OCI-LY7 (cell line): ENCODE results near the gene CMIP. TPM values are rescaled to one million over a fixed set of nuclear protein-coding genes. Genes with fewer than 3 reads are reported as not detected.
A peak's percentile ranks its signal among the peaks of the same experiment; 100 is the strongest.

Experiments
- BruUV-seq: library from RNA; stranded (reverse); fragments of 400-500 nt; replicated peaks from 2 replicates; lab custom pipeline; 2021; lab: Mats Ljungman, UMichigan
- CTCF ChIA-PET: fragments of 300-600 bp; sonication (Branson Sonifier 250); formaldehyde crosslinking; loops from one replicate; lab custom pipeline; 2022; ENCODE audit warnings: antibody characterized with exemption; ENCODE audit not compliant: unreplicated experiment; lab: Charles Lee
- POLR2A ChIA-PET: fragments of 300-600 bp; sonication (Branson Sonifier 250); formaldehyde crosslinking; loops from one replicate; lab custom pipeline; 2022; ENCODE audit warnings: antibody characterized with exemption; lab: Charles Lee
- DNase-seq: peaks from one replicate; pipeline ENCODE4 v3.0.0-alpha.2; 2015; ENCODE audit warnings: low spot score
- H2AFZ ChIP-seq: fragments of 200-600 bp; sonication (generic), shearing (Covaris generic); 2 replicates; pipeline ENCODE4 v1.6.1; 2014; ENCODE audit warnings: mild to moderate bottlenecking, antibody characterized with exemption, low read length, moderate library complexity
- H3K27ac ChIP-seq: fragments of 200-600 bp; sonication (generic); 2 replicates; pipeline ENCODE4 v1.5.1; 2014; ENCODE audit warnings: mixed run types, low read depth, mild to moderate bottlenecking, moderate library complexity, low read length, inconsistent platforms; ENCODE audit not compliant: poor library complexity, severe bottlenecking
- H3K36me3 ChIP-seq: fragments of 200-600 bp; sonication (generic); 2 replicates; pipeline ENCODE4 v1.6.1; 2014; ENCODE audit warnings: mild to moderate bottlenecking, antibody characterized with exemption, low read length, moderate library complexity, mixed read lengths; ENCODE audit not compliant: insufficient read depth
- H3K4me1 ChIP-seq: fragments of 200-600 bp; sonication (generic); 2 replicates; pipeline ENCODE4 v1.5.1; 2014; ENCODE audit warnings: mild to moderate bottlenecking, low read length; ENCODE audit not compliant: insufficient read depth, poor library complexity, severe bottlenecking
- H3K4me2 ChIP-seq: fragments of 200-600 bp; sonication (generic); 2 replicates; pipeline ENCODE4 v1.6.1; 2014; ENCODE audit warnings: mild to moderate bottlenecking, low read length
- H3K4me3 ChIP-seq: fragments of 200-600 bp; sonication (generic); 2 replicates; pipeline ENCODE4 v1.5.1; 2014; ENCODE audit warnings: mild to moderate bottlenecking, low read depth, low read length; ENCODE audit not compliant: poor library complexity, severe bottlenecking
- H3K79me2 ChIP-seq: fragments of 200-600 bp; sonication (generic); 2 replicates; pipeline ENCODE4 v1.6.1; 2016; ENCODE audit warnings: low read depth, mild to moderate bottlenecking, low read length, moderate library complexity, mixed read lengths; ENCODE audit not compliant: insufficient read depth
- H3K9me2 ChIP-seq: fragments of 200-600 bp; sonication (generic); 2 replicates; pipeline ENCODE4 v1.6.1; 2016; ENCODE audit warnings: mild to moderate bottlenecking, low read length, mixed read lengths; ENCODE audit not compliant: insufficient read depth
- H3K9me3 ChIP-seq: fragments of 200-600 bp; sonication (generic); 2 replicates; pipeline ENCODE4 v1.6.1; 2014; ENCODE audit warnings: mild to moderate bottlenecking, mixed run types, low read length, mixed read lengths
- H4K20me1 ChIP-seq: fragments of 200-600 bp; sonication (generic); 2 replicates; pipeline ENCODE4 v1.6.1; 2014; ENCODE audit warnings: mild to moderate bottlenecking, antibody characterized with exemption, low read length, moderate library complexity, mixed read lengths; ENCODE audit not compliant: insufficient read depth
- EZH2phosphoT487 ChIP-seq: fragments of 200-600 bp; sonication (generic); IDR thresholded peaks from 2 replicates; pipeline ENCODE4 v1.6.1; 2018; ENCODE audit warnings: low read depth, borderline replicate concordance, mild to moderate bottlenecking, mixed run types, antibody characterized with exemption, low read length, moderate library complexity, mixed read lengths
- intact Hi-C: fragments of 100-400 bp; cut with micrococcal nuclease; formaldehyde crosslinking; loops from one replicate; pipeline ENCODE4 v1.10.0; 2022; ENCODE audit not compliant: unreplicated experiment
- total RNA-seq, 2 experiments: library from RNA; depleted of rRNA in 1 of 2; stranded (reverse); fragments of >200 nt in 1 of 2; shearing (Covaris generic) in 1 of 2; gene quantifications; 2 replicates each; pipeline ENCODE4 v1.2.3, GENCODE V29; 2014 to 2022
- TF ChIP-seq, protein P1 (sequence below): fragments of 200-600 bp; sonication (generic); conservative IDR thresholded peaks from 2 replicates; pipeline ENCODE4 v1.5.1; 2014; ENCODE audit warnings: mild to moderate bottlenecking, antibody characterized with exemption, low read length, moderate library complexity, mixed read lengths

CMIP gene
- total RNA-seq, 2 experiments from 2014 or later, result 15.4 to 70.3 TPM

DNA sequence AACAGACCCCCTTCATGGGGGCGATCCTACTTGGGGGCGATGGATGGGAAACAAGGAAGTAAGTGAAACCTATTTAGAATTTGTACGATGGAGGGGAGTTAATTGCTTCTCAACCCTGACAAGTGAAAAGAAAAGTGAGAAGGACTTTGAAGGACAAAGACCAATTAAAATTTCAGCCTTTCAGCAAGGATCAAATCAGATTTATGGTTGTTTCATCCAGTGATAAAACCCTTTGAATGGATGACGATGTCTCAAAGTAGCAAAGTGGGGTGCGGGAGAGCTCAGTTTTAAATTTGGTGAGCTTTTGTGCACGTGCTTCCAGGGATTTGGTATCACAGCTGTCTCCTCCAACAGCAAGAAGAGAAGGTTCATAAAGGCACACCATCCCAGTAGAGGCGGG is 51.7 kb downstream of the CMIP start:
- no peak overlapping the region for H2AFZ ChIP-seq
- H3K4me2 ChIP-seq, result no peak overlapping the region
- H3K4me3 ChIP-seq, result no peak overlapping the region
- POLR2A ChIA-PET, result no interaction called here
- peaks cover 5% of the 10 kb centered on the region; the same call in 1 of the 2 replicates for H3K79me2 ChIP-seq
- H3K9me3 ChIP-seq, result no peaks in the 10 kb centered on the region
- H3K9me2 ChIP-seq, result no peaks in the 10 kb centered on the region
- H3K27ac ChIP-seq, result no peak overlapping the region
- TSS peak; percentile 47 for BruUV-seq
- TF ChIP-seq EZH2phosphoT487, result no peak
- TF ChIP-seq, protein P1, sequence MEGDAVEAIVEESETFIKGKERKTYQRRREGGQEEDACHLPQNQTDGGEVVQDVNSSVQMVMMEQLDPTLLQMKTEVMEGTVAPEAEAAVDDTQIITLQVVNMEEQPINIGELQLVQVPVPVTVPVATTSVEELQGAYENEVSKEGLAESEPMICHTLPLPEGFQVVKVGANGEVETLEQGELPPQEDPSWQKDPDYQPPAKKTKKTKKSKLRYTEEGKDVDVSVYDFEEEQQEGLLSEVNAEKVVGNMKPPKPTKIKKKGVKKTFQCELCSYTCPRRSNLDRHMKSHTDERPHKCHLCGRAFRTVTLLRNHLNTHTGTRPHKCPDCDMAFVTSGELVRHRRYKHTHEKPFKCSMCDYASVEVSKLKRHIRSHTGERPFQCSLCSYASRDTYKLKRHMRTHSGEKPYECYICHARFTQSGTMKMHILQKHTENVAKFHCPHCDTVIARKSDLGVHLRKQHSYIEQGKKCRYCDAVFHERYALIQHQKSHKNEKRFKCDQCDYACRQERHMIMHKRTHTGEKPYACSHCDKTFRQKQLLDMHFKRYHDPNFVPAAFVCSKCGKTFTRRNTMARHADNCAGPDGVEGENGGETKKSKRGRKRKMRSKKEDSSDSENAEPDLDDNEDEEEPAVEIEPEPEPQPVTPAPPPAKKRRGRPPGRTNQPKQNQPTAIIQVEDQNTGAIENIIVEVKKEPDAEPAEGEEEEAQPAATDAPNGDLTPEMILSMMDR, result no peak
- CTCF ChIA-PET, result no interaction called here
- H3K36me3 ChIP-seq, result no peaks in the 10 kb centered on the region; the same call in 1 of the 2 replicates
- H3K4me1 ChIP-seq, result peaks cover 23% of the 10 kb centered on the region
- intact Hi-C loops, result no loop called here
- no peak for DNase-seq
- peaks cover 3% of the 10 kb centered on the region; the same call in 1 of the 2 replicates for H4K20me1 ChIP-seq

DNA sequence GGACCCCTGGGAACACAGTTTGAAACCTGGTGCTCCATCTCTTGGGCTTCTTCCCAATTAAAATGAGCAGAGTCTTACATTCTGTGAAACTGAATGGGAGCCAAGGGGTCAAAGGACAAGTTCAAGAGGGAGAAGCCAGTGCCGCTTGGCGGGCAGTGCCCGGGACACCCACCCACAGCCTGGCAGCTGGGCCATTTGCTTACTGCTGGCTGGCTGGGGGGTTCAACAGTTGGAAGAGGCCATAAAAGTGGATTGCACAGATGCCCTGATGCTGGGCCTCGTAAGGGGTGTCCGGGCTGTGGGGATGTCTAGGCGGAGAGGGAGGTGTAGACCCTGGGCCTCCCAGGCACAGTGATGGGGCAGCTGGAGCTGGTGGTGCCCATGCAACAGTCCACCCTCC is 52.1 kb downstream of the CMIP start:
- Histone ChIP-seq H4K20me1 (peaks cover under 1% of the 10 kb centered on the region; the same call in 1 of the 2 replicates), H2AFZ (no peak overlapping the region), H3K36me3 (no peaks in the 10 kb centered on the region; the same call in 1 of the 2 replicates), H3K9me2 (no peaks in the 10 kb centered on the region), H3K79me2 (0 out of 2 replicates have a peak, but pooled peaks cover under 1% of the 10 kb centered on the region), H3K4me2 (no peak overlapping the region), H3K27ac (no peak overlapping the region), H3K9me3 (no peaks in the 10 kb centered on the region), H3K4me1 (peaks cover 25% of the 10 kb centered on the region), H3K4me3 (no peak overlapping the region)
- BruUV-seq, result no TSS peak
- DNase-seq, result no peak
- intact Hi-C loops, result no loop called here
- ChIA-PET CTCF (no interaction called here), POLR2A (no interaction called here)
- TF ChIP-seq EZH2phosphoT487, result no peak
- TF ChIP-seq, protein P1, result no peak

DNA sequence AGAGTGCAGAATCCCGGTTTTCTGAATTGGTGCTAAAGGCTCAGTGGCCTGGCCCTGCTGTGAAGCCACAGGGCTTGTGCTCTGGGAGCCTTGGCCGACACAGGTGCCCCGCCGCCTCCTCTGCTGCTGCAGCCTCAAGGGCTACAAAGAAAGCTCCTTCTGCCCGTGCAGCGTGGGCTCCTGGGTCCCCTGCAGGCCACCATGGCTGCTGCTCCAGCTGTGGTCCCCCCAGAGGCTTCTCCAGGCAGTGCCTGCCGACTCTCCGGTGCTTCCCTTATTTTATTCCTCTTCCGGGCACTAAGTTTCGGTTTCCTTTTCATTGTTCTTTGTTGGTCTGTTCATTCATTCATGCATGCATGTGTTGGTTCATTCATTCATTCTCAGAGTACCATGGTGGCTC is 53.1 kb downstream of the CMIP start:
- DNase-seq, result peak; percentile 43
- TF ChIP-seq, protein P1, result peak; percentile 36; the same call in 1 of the 2 replicates
- TF ChIP-seq EZH2phosphoT487, result no peak
- CTCF ChIA-PET, result no interaction called here
- no TSS peak for BruUV-seq
- no peak overlapping the region for H3K4me3 ChIP-seq
- H3K4me1 ChIP-seq, result peaks cover 25% of the 10 kb centered on the region
- H2AFZ ChIP-seq, result no peak overlapping the region
- peaks cover 5% of the 10 kb centered on the region; the same call in 1 of the 2 replicates for H4K20me1 ChIP-seq
- POLR2A ChIA-PET, result interaction anchor here (0.6 kb wide), 1 partner anchor 30 kb away, joined by 4 read pairs; no protein-coding TSS in a partner anchor
- peak overlapping the region; percentile 42 for H3K4me2 ChIP-seq
- intact Hi-C loops, result no loop called here
- no peaks in the 10 kb centered on the region for H3K79me2 ChIP-seq
- H3K27ac ChIP-seq, result no peak overlapping the region
- H3K36me3 ChIP-seq, result no peaks in the 10 kb centered on the region; the same call in 1 of the 2 replicates
- no peaks in the 10 kb centered on the region for H3K9me2 ChIP-seq
- H3K9me3 ChIP-seq, result no peaks in the 10 kb centered on the region
